NT2/D1 (cell line): ENCODE measurements around the gene DNAL1.

Experiments
- YY1 ChIP-seq: IDR thresholded peaks from 2 replicates; pipeline ENCODE4 v1.6.1; 2011; ENCODE audit not compliant: insufficient read length, insufficient read depth
- ZNF274 ChIP-seq: IDR thresholded peaks from 2 replicates; pipeline ENCODE4 v1.6.1; 2011; ENCODE audit warnings: mild to moderate bottlenecking, low read depth, low read length

- TF ChIP-seq YY1 (no peak), ZNF274 (no peak)
These were observed 69.2 kb downstream of the DNAL1 start, which contains the start of gene PNMA1 for GRCh38 chr14:73713803-73714655.
